G401 (cell line): ENCODE data around the gene HOOK1. TPM values are rescaled to one million over a fixed set of nuclear protein-coding genes. Genes with fewer than 3 reads are reported as not detected.

Experiments
- DNase-seq: peaks from one replicate; pipeline ENCODE4 v3.0.0-alpha.2; 2015; ENCODE audit warnings: low spot score
- in situ Hi-C: cut with HindIII; loops from 2 replicates; pipeline ENCODE4 v1.10.0; 2016; ENCODE audit warnings: low sequenced_read_pairs, mixed read lengths
- total RNA-seq: library from RNA; depleted of rRNA; stranded (reverse); fragments of >200 nt; shearing (Covaris generic); gene quantifications from 2 replicates; pipeline ENCODE4 v1.2.3, GENCODE V29; 2014; rRNA removed

Gene HOOK1
- total RNA-seq: not detected in 2 replicates

- DNase-seq: peak; percentile 51
- in situ Hi-C loops: no loop called here
Measured at GRCh38 chr1:59814901-59815825, at the start of gene HOOK1. Gene HOOK1, plus strand, starts transcription at chr1:59814949. Its CDS starts 169 bp downstream, at chr1:59815118.

GRCh38 chr1:59765011-59765730 is 49.6 kb upstream of the HOOK1 start:
- DNase-seq: no peak
- in situ Hi-C loops: no loop called here

GRCh38 chr1:59766227-59766855 is 48.4 kb upstream of the HOOK1 start:
- in situ Hi-C loops: no loop called here
- no peak for DNase-seq

GRCh38 chr1:59767119-59767518 is 47.6 kb upstream of the HOOK1 start:
- in situ Hi-C loops: no loop called here
- no peak for DNase-seq

- in situ Hi-C loops: no loop called here
- no peak for DNase-seq
Measured at GRCh38 chr1:59768792-59769735, 45.7 kb upstream of the HOOK1 start.

GRCh38 chr1:59769736-59770095 is 45.0 kb upstream of the HOOK1 start:
- DNase-seq: no peak
- in situ Hi-C loops: no loop called here

- in situ Hi-C loops: no loop called here
- no peak for DNase-seq
Measured at GRCh38 chr1:59771361-59771760, 43.4 kb upstream of the HOOK1 start.

GRCh38 chr1:59775480-59775879 is 39.3 kb upstream of the HOOK1 start:
- in situ Hi-C loops: no loop called here
- DNase-seq: no peak

- no peak for DNase-seq
- in situ Hi-C loops: no loop called here
Measured at GRCh38 chr1:59776960-59777852, 37.5 kb upstream of the HOOK1 start.

GRCh38 chr1:59779949-59780348 is 34.8 kb upstream of the HOOK1 start:
- no peak for DNase-seq
- in situ Hi-C loops: no loop called here

GRCh38 chr1:59788825-59789224 is 25.9 kb upstream of the HOOK1 start:
- in situ Hi-C loops: no loop called here
- no peak for DNase-seq

GRCh38 chr1:59798600-59798999 is 16.1 kb upstream of the HOOK1 start:
- no peak for DNase-seq
- in situ Hi-C loops: no loop called here

GRCh38 chr1:59803458-59804038 is 11.2 kb upstream of the HOOK1 start:
- in situ Hi-C loops: no loop called here
- DNase-seq: no peak

GRCh38 chr1:59804301-59804700 is 10.4 kb upstream of the HOOK1 start:
- in situ Hi-C loops: no loop called here

GRCh38 chr1:59805554-59805953 is 9.2 kb upstream of the HOOK1 start:
- no peak for DNase-seq
- in situ Hi-C loops: no loop called here

More at GRCh38 chr1:59804301-59804700, 10.4 kb upstream of the HOOK1 start:
- no peak for DNase-seq

- in situ Hi-C loops: no loop called here
- peak; percentile 99 for DNase-seq
Measured at GRCh38 chr1:59814180-59814900, 409 bp upstream of the HOOK1 start.

- in situ Hi-C loops: no loop called here
Measured at GRCh38 chr1:59815892-59816291, 1.1 kb downstream of the HOOK1 start.

More at GRCh38 chr1:59815892-59816291, 1.1 kb downstream of the HOOK1 start:
- DNase-seq: peak; percentile 54
